T1000 (cell line): ENCODE measurements around the gene KCNJ8.
"Not testable (repeated sequence)": the region's sequence is repeated elsewhere in the genome, so short reads cannot be mapped to it uniquely, and the experiment has no call there.

Experiments
- DNase-seq: peaks from one replicate; lab custom pipeline; 2025; ENCODE audit warnings: mixed read lengths; lab: John Stamatoyannopoulos, UW

KCNJ8 gene

GRCh38 chr12:21786041-21786531, 11.6 kb upstream of the KCNJ8 start:
- DNase-seq = no peak

- DNase-seq = not testable (repeated sequence)
These were observed 8.2 kb upstream of the KCNJ8 start for GRCh38 chr12:21782723-21783122.

- DNase-seq = no peak
These were observed 6.3 kb upstream of the KCNJ8 start for GRCh38 chr12:21780786-21781185.

GRCh38 chr12:21776175-21776574, 1.7 kb upstream of the KCNJ8 start:
- DNase-seq = no peak

- DNase-seq = no peak
These were observed 771 bp upstream of the KCNJ8 start for GRCh38 chr12:21775133-21775820.

- DNase-seq = no peak
These were observed 700 bp downstream of the KCNJ8 start for GRCh38 chr12:21773806-21774205.

- DNase-seq = no peak
These were observed 1.2 kb downstream of the KCNJ8 start for GRCh38 chr12:21773263-21773741.

- DNase-seq = no peak
These were observed 3.2 kb downstream of the KCNJ8 start for GRCh38 chr12:21771311-21771710.

GRCh38 chr12:21769307-21769706, 5.2 kb downstream of the KCNJ8 start:
- DNase-seq = no peak

GRCh38 chr12:21766403-21766802, 8.1 kb downstream of the KCNJ8 start:
- no peak for DNase-seq

- no peak for DNase-seq
These were observed 9.6 kb downstream of the KCNJ8 start for GRCh38 chr12:21764950-21765349.

- DNase-seq = no peak
These were observed 10.4 kb downstream of the KCNJ8 start for GRCh38 chr12:21764065-21764464.

GRCh38 chr12:21763531-21763930, 11.0 kb downstream of the KCNJ8 start:
- no peak for DNase-seq

GRCh38 chr12:21759737-21760136, 14.8 kb downstream of the KCNJ8 start:
- no peak for DNase-seq

GRCh38 chr12:21757735-21758134, 16.8 kb downstream of the KCNJ8 start:
- no peak for DNase-seq

GRCh38 chr12:21756699-21757098, 17.8 kb downstream of the KCNJ8 start:
- no peak for DNase-seq

- DNase-seq = peak; percentile 2
These were observed 23.0 kb downstream of the KCNJ8 start for GRCh38 chr12:21751517-21751916.

- DNase-seq = no peak
These were observed 29.2 kb downstream of the KCNJ8 start for GRCh38 chr12:21745258-21745657.

GRCh38 chr12:21731144-21731543, 43.4 kb downstream of the KCNJ8 start:
- no peak for DNase-seq

GRCh38 chr12:21725731-21726130, 48.8 kb downstream of the KCNJ8 start:
- no peak for DNase-seq

- DNase-seq = no peak
These were observed 55.4 kb downstream of the KCNJ8 start for GRCh38 chr12:21718944-21719650.

- DNase-seq = no peak
These were observed 56.1 kb downstream of the KCNJ8 start for GRCh38 chr12:21718403-21718802.

- DNase-seq = no peak
These were observed 56.7 kb downstream of the KCNJ8 start for GRCh38 chr12:21717767-21718166.
